COR-L47 (cell line): Measurements from ENCODE around the gene MMD2.
"Not testable (repeated sequence)": the region's sequence is repeated elsewhere in the genome, so short reads cannot be mapped to it uniquely, and the experiment has no call there.

Experiments used
- DNase-seq: peaks from one replicate; lab custom pipeline; 2025; lab: John Stamatoyannopoulos, UW

MMD2 gene

DNA sequence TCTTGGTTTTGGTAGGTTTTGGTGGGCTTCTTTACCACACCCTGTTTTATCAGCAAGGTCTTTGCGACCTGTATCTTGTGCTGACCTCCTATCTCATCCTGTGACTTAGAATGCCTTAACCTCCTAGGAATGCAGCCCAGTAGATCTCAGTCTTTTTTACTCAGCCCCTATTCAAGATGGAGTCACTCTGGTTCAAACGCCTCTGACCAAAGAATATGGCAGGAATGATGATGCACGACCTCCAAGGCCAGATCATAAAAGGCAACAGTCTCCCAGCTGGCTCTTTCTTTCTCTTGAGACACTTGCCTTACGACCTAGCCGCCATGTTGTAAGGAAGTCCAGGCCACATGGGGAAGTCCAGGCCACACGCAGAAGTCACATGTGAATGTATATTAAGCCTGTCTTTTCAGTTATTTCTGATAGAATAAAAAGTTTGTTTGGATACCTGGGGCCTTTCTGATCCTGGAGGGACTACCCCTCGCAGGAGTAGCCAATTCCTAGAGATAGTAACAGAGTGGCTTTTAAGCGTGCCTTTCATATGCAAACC lies 65.0 kb downstream of the MMD2 start:
- no peak for DNase-seq

- not testable (repeated sequence) for DNase-seq
These were observed 65.8 kb downstream of the MMD2 start for GRCh38 chr7:4893188-4893587.

GRCh38 chr7:4891522-4891921 lies 67.5 kb downstream of the MMD2 start:
- not testable (repeated sequence) for DNase-seq

- DNase-seq: no peak
These were observed 69.3 kb downstream of the MMD2 start for GRCh38 chr7:4889682-4890081.

DNA sequence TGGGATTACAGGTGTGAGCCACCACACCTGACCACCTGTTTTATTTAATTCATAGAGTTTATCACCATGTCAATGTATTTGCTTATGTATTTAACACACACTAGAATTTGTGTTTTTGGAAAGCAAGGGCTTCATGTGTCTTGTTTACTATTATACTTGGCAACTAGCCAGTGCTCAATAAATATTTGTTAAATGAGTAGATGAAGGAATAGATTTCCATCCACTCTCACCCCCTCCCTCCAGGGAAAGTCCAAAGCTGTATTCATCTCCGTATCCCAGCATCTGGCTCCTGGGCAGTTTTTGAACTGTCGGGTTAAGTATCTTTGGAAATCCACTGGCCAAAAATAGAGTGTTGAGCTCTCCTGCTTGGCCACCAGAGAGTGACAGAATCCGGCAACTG lies 70.8 kb downstream of the MMD2 start:
- DNase-seq: peak; percentile 44

GRCh38 chr7:4886671-4887070 lies 72.3 kb downstream of the MMD2 start:
- no peak for DNase-seq

GRCh38 chr7:4885317-4885807 lies 73.6 kb downstream of the MMD2 start:
- no peak for DNase-seq

DNA sequence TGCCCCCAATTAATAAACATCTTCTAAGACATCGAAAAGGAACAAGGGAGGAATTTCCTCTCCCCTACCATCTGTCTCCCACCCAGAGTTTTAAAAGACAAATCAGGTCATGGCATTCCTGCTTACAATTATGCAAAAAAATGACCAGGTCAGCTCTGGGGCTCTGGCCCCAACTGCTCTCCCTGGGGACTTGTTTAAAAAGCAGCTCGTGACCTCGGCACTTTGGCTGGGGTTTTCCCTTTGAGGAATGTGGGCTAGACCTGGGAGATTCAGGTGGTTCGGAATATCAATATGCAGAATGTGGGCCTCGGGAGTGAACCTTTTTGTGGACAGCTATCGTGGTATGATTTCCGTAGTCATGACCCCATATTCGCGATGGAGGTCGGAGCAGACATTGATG lies 74.8 kb downstream of the MMD2 start:
- DNase-seq: no peak

DNA sequence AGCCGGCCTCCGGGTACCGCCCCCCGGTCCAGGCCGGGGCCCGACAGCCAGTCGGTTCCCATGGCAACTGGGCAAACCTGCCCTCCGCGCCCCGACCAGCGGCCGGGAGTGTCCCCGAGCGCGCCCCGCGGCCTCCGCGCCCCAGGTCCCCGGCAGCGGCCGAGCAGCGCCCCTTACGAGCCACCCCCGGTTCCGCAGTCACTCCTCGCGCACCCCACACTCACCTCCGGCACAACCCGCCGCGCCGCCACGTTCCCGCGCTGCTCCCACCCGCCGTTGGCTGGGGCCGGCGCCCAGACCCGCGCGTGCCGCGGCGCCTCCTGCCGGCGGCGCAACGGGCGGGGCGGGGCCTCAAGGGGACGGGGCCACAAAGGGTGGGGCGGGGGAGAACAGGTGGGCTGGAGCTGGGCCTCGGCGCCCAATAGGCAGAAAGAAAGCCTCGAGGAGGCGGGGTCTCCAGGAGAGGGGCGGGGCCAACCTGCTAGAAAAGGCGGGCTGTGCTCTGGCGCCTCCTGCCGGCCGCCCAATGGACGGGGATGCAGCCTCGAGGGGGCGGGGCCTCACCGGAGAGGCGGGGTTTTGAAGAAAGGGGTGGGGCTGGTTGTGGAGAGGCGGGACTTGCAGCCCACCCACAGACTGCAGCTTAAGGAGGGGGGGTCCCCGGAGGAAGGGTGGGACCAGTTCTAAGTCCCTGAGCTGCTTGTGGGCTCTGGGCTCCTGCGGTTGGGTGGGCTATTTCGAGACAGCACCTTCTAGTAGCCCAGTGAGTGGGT lies 75.4 kb downstream of the MMD2 start, which contains the start of gene RADIL:
Gene RADIL (minus strand): TSS at position 345 of the 773 bp plus-strand sequence. CDS start 5,577 bp downstream, outside the sequence.
- peak; percentile 79 for DNase-seq

DNA sequence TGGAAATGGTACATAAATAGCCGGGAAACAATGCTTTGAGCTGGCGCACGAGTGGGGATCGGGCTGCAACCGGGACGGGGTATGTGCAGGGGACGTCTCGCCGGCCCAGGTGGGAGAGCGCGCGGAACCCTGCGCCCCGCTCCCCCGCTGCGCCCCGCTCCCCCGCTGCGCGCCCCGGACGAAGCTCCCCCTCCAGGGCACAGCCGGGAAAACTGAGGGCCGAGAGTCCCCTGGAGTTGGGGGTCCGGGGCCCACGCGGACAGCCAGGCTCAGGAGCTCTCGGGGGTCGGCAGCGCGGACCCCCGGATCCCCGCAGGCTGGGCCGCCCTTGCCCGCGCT lies 76.0 kb downstream of the MMD2 start:
- no peak for DNase-seq

- DNase-seq: no peak
These were observed 76.6 kb downstream of the MMD2 start for GRCh38 chr7:4882169-4883032.

DNA sequence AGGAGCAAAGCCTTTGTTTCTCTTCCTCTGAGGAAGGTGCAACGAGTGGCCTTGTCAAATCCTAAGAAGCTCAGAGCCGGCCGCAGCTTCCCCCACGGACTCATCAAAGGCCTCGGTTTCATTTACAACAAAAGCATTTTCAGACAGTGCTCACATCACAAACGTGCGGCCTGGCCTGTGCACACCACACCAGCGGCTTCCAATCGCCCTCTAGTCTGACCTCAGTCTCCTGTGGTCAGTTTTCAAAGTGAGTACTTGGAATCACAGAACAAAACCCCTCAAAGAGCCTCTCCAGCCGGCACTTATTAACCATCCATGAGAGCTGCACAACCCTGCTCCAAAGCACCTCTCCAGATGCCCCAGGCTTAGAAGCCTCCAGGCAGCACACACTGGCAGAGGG lies 78.8 kb downstream of the MMD2 start:
- no peak for DNase-seq

GRCh38 chr7:4879396-4880081 lies 79.4 kb downstream of the MMD2 start:
- no peak for DNase-seq

DNA sequence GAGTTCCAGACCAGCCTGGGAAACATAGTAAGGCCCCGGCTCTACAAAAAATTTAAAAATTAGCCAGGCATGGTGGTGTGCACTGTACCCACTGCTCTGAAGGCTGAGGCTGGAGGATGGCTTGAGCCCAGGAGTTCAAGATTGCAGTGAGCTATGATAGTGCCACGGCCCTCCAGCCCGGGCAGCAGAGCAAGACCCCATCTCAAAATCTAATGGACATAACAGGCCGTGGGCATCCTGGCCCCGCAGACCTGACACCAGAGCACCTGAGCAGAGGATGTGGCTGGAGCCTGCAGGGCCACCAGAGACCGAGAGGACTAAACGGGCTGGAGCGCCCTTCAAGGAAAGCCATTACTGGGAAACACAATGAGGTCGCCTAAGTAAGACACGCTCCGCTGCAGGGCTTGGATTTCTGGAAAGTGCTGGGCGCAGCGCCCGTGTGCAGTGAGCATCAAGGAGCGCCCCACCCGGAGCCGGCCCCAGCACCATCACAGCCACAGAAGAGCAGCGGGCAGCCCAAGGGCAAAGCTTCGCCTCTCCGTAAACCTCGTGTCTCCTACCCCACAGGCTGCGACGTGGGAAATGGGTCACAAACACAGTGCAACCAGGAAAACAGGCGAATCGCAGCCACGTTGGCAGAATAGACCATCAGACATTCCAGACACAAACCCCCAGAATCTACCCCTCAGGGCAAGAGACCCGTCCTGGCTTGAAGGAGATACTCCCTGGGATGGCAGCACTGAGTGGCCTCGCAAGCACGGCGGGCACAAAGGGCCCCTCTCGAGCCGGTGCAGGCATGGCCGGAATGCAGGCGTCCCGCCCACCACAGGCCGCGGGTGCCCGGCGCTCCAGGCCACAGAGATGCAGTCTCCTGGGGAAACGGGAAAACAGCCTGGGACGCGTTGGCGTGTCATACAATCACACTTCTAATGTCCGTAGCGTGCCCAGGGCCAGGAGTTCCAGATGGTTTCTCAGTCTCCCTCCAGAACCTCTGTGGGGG lies 80.4 kb downstream of the MMD2 start:
- DNase-seq: no peak

DNA sequence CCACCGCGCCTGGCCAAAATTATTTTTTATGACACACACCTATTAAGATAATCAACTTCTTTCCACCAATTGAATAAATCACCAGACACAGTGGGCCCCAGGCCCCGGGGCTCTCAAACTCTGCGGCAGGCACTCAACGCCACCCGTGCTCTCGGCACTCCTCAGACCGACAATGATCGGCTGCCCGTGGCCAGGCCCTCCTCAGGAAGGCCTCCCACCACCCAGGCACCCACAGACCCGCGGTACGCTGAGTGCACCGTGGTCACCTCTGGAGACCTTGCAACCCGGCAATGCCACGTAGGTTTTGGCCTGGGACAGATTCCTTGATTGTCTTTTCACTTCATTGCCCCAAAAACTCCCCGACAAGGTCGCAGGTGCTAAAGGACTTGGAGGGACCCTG lies 82.4 kb downstream of the MMD2 start:
- DNase-seq: no peak

DNA sequence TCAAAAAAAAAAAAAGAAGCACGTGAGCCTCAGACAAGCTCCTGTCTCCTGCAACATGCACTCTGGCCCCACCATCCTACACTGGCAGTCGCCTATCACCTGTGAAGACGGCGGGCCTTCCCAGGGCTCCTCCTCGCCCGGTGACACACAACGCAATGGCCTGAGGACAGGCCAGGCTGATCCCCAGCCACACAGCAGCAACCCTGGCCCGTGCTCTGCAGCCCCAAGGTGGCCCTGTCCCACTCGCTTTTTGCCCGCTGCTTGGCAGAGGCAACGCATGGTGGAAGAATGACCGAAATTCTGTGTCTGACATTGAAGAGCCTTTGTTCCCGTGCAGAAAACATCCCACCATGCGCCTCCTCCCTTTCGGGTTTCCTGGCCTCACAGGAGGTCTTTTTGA lies 83.6 kb downstream of the MMD2 start:
- DNase-seq: no peak

DNA sequence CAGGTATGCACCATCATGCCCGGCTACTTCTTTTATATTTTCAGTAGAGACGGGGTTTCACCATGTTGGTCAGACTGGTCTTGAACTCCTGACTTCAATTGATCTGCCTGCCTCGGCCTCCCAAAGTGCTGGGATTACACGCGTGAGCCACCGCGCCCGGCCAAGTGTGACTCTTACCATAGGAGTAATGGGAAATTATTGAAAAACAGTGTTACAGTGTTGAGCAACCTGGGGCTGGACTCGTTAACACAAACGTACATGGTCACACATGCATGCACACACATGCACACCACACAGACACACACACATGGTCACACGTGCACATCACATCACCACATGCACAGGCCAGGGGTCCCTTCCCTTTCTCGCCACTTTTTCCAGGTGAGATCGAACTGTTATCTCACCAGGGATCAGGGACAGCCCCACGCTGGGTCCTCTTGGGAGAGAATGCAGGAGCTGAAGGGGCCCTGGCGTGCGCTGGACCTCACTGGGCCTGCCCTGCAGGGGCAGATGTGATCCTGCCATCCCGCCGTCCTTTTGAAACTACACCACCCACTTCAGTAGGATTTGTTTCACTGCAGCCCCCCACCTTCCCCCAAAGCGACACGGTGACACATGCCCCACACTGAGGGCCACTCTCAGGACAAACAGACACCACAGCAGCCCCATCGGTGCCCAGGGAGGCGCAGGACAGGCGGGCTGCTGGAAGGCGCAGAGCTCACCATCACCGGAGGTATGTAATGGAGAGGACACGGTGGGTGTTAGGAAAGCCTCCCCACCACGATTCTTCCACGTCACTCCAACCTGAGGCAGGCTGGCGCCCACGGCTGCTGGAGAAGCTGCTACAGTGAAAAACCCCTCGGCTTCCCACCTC lies 85.7 kb downstream of the MMD2 start:
- no peak for DNase-seq

DNA sequence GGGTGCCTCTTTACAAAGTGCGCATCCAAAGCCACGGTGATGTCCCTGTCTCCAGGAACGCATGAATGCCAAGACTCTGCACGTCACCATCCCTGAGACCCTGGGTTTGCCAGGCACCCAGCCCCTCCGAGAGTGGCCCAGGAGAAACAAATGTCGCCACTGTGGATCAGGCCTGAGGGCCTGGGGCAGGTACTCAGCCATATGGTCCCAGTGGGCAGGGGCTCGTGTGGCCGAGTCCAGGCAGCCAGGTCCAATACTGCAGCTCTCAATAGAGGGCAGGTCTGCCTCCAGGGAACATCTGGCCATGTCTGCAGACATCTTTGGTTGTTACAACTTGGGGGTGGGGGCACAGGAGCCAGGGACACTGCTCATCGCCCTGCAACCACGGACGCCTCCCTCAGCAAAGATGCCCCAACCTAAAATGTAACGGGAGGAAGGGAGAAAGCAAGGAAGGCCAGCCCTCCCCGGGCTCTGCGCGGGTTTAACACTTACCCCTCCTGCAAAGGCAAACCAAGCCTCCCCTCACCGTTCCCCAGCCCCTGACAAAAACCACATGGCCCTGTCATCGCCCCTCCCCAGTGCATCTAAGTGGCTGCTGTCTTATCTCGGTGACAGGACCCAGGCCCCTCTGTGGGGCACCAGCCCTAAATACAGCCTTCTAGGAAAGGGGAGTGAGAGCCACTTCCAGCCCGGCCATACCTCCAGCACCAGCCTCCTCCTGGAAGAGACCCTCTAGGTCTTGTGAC lies 86.9 kb downstream of the MMD2 start:
- no peak for DNase-seq

DNA sequence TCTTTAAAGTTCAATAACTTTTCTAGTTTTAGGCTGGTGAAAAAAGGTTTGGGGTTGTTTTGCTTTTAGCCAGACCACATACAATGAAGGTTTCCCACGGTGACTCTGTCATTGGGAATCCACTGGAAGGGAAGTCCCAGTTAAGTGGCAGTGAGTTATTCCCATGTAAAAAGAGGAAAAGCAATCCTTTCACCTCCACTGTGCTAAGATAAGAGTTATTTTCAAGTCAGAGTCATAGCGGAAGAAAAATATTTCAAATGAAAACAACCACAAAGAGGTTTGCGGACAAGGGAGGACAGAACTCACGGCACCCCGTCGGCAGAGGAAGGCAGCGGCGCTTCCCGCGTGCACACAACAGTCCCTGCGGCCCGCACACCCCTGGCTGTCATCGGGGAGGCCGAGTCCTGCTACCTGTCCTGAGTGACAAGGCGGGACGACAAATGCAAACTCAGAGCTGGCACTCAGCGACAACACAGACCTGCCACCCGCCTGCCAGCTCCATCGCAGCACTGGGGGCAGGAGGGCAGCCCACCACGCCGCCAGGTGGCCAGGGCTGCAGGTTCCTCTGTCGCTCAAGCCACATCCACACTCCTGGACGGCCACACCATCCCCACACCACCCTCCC lies 87.8 kb downstream of the MMD2 start:
- DNase-seq: no peak
